Duodenal mucosa (tissue), 2 donors: ENCODE results near the gene CACNA2D3.

Experiments
- H3K27ac ChIP-seq: one replicate; pipeline ENCODE4 v1.7.0; 2013; ENCODE audit warnings: low read depth, low read length
- H3K27me3 ChIP-seq, 2 donors: one replicate each; pipeline ENCODE4 v1.7.0; 2013; ENCODE audit warnings: low read length in 2 of 2, control low read depth in 1 of 2; ENCODE audit not compliant: insufficient read depth in 2 of 2, control insufficient read depth in 1 of 2
- H3K36me3 ChIP-seq, 2 donors: one replicate each; pipeline ENCODE4 v1.7.0; 2013; ENCODE audit warnings: low read length in 2 of 2, control low read depth in 1 of 2; ENCODE audit not compliant: insufficient read depth in 2 of 2, control insufficient read depth in 1 of 2
- H3K4me1 ChIP-seq, 2 donors: one replicate each; pipeline ENCODE4 v1.7.0; 2013; ENCODE audit warnings: low read length in 2 of 2, control low read depth in 1 of 2; ENCODE audit not compliant: insufficient read depth in 2 of 2, control insufficient read depth in 1 of 2
- H3K4me3 ChIP-seq, 2 donors: one replicate each; pipeline ENCODE4 v1.7.0; 2013; ENCODE audit warnings: low read length in 2 of 2, low read depth in 1 of 2
- H3K9ac ChIP-seq, 2 donors: one replicate each; pipeline ENCODE4 v1.7.0; 2013; ENCODE audit warnings: low read length in 2 of 2, low read depth in 1 of 2
- H3K9me3 ChIP-seq, 2 donors: one replicate each; pipeline ENCODE4 v1.7.0; 2013; ENCODE audit warnings: low read length in 2 of 2, control low read depth in 1 of 2; ENCODE audit not compliant: control insufficient read depth in 1 of 2

Gene CACNA2D3

DNA sequence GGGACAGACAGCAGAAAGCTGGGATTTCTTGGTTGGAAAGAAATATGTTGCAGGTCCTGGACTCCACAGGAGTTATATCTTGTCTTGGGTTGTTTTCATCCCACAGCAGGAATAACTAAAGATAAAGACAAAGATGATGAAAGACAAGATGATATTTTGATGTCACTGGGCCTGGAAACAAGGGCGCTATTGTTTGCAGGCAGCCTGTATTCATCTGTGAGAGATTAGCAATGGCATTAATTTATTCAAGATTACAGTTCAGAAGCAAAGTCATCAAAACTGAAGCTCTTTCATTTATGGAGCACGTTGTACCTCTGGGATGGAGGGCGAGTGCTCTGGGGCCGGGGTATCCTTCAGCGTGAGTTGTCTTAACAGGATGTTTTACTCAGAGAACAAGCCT, 591.7 kb downstream of the CACNA2D3 start:
- H3K9ac ChIP-seq: no peak overlapping the region
- no peaks in the 10 kb centered on the region for H3K36me3 ChIP-seq
- peaks cover 7 to 17% of the 10 kb centered on the region in 2 donors for H3K4me1 ChIP-seq
- no peaks in the 10 kb centered on the region for H3K9me3 ChIP-seq
- no peak overlapping the region for H3K4me3 ChIP-seq
- H3K27me3 ChIP-seq: no peaks in the 10 kb centered on the region
- no peak overlapping the region for H3K27ac ChIP-seq

DNA sequence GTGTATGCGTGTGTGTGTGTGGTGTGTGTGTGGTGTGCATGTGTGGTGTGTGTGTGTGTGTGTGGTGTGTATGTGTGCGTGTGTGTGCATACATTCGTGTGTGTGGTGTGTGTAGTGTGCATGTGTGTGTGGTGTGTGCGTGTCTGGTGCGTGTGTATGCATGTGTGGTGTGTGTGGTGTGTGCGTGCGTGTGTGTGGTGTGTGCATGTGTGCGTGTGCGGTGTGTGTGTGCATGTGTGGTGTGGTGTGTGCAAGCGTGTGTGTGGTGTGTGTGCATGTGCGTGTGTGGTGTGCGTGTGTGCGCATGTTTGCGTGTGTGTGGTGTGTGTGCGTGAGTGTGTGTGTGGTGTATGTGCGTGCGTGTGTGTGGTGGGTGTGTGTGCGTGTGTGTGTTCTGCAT, 595.2 kb downstream of the CACNA2D3 start:
- Histone ChIP-seq H3K4me3 (no peak overlapping the region), H3K27me3 (no peaks in the 10 kb centered on the region), H3K4me1 (no peaks in the 10 kb centered on the region), H3K27ac (no peak overlapping the region), H3K9ac (no peak overlapping the region), H3K36me3 (no peaks in the 10 kb centered on the region), H3K9me3 (no peaks in the 10 kb centered on the region)

DNA sequence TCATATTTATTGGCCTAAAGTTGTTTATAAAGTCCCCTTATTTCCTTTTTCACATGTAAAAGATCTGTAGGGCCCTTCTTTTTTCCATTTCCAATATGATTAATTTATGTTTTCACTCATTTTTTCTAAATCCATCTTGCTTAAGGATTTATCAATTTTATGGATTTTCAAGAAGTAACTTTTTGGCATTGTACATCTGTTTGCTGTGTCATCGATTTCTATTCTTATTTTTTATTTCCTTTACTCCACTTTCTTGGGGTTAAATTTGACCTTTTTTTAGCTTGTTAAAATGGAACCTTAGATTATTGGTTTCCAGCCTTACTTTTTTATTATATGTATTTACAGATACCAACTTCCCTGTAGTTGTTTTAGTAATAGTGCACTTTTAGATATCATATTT, 597.6 kb downstream of the CACNA2D3 start:
- Histone ChIP-seq H3K27me3 (no peaks in the 10 kb centered on the region), H3K4me3 (no peak overlapping the region), H3K4me1 (no peaks in the 10 kb centered on the region), H3K27ac (no peak overlapping the region), H3K9me3 (no peaks in the 10 kb centered on the region), H3K36me3 (no peaks in the 10 kb centered on the region), H3K9ac (no peak overlapping the region)

DNA sequence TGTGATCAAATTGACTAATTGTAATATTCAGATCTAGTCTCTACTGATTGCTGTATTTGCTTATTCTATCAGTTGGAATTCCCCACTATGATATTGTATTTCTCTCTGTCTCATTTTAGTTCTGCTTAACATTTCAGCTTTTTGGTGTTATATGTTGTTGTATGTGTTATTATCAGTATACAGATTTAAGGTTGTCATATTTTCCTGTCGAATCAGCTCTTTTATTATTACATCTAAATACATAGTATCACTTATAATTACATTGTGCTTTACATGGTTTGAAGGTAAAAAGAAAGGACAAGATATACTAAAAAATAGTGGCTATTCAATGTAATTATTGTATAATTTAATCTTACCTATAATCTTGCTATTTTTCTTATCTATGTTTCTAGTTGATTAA, 598.3 kb downstream of the CACNA2D3 start:
- Histone ChIP-seq H3K4me3 (no peak overlapping the region), H3K4me1 (no peaks in the 10 kb centered on the region), H3K36me3 (no peaks in the 10 kb centered on the region), H3K9me3 (no peaks in the 10 kb centered on the region), H3K9ac (no peak overlapping the region), H3K27me3 (no peaks in the 10 kb centered on the region), H3K27ac (no peak overlapping the region)

DNA sequence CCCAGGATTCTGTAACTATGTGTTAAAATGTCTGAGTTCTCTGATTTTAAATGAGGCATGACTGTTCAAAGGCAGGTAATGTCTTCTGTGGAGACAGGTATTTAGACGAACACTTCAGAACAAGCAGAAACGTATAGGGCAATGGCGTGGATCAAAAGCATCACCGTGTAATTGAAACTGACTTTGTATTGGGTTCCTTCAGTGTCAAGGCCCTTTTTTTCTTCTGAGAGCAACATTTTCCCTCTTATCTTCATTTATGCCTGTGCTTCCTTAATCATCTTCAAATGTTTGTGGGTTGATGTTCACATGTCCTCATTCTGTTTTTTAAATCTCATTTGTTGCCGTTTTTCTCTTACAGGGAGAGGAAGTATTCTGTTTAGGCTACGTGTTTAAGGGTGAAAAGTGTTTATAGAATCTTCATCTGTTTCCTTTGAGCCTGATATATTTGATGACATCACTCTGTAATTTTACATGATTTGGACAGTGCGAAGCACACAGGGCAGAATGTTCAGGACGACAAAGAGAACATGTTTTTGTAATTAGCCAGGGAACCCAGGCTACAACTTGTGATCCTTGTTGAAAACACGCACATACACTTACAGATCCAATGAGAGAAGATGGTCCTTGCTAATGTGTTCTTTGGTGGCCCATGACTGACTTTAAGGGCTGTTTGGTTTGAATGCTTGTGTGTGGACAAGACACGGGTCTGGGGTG, 609.5 kb downstream of the CACNA2D3 start:
- H3K4me1 ChIP-seq: peaks cover 6 to 7% of the 10 kb centered on the region in 2 donors
- H3K4me3 ChIP-seq: no peak overlapping the region
- no peaks in the 10 kb centered on the region for H3K27me3 ChIP-seq
- H3K9me3 ChIP-seq: peaks cover 0 to 7% of the 10 kb centered on the region in 2 donors
- H3K27ac ChIP-seq: no peak overlapping the region
- no peak overlapping the region for H3K9ac ChIP-seq
- H3K36me3 ChIP-seq: no peaks in the 10 kb centered on the region

DNA sequence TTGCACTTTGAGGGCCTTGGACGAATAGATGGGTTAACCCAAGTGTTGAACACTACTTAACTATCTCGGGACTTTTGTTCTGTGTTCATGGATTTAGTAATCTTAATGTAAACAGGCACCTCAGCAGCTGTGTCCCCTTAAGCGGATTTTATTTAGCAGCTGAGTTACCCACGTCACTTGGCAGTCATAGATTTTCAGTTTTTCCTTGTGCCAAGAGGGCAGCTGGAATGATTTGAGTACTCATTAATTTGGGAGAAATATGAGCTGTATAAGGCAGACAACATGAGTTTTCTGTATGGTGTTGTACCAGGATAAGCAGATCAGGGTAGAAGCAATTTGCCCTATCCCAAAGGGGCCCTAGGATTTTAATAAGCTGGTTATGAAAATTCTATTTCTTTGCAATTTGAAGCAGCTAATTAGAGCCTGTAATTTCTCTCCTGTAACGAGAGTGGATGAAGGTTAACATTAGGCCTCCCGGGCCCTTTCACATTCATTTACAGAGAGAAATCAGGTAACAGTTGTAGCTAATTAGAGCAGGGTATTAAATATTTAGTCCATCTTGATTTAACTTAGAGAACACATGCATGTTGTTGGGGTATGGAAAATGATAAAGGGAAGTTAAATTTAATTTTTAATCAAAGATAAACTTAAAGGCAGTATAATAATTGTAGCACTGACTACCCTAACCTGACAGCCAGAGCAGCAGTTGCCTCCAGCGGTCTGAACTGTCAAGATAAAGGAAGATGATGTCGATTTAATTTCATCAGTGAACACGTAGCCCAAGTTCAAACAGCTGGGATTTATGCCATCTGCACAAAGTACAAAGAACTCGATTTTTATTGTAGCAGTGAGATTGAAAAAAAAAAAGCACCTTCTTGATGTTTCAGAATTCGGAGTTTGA, 611.0 kb downstream of the CACNA2D3 start:
- H3K36me3 ChIP-seq: no peaks in the 10 kb centered on the region
- peaks cover 6 to 7% of the 10 kb centered on the region in 2 donors for H3K4me1 ChIP-seq
- peaks cover 0 to 2% of the 10 kb centered on the region in 2 donors for H3K9me3 ChIP-seq
- no peak overlapping the region for H3K9ac ChIP-seq
- no peak overlapping the region for H3K4me3 ChIP-seq
- H3K27ac ChIP-seq: no peak overlapping the region
- no peaks in the 10 kb centered on the region for H3K27me3 ChIP-seq

DNA sequence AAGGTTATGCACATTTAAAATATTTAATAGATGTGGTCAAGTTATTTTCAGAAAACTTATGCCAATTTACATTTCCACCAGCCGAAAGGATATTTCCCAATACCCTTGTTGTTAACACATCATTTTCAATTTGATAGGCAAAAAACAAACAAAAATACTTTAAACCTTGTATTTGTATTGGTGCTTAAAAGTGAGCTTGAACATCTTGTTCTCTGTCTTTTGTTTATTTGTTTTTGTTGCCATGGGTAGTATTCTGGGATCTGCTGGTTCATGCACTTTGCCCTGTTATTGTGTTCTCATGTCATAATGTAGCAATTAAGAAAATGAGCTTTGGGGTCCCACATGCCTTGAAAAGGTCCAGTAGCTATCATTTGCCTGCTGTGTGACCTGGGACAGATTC, 614.1 kb downstream of the CACNA2D3 start:
- H3K4me3 ChIP-seq: no peak overlapping the region
- H3K27me3 ChIP-seq: no peaks in the 10 kb centered on the region
- no peaks in the 10 kb centered on the region for H3K36me3 ChIP-seq
- no peaks in the 10 kb centered on the region for H3K9me3 ChIP-seq
- H3K27ac ChIP-seq: no peak overlapping the region
- peaks cover 6 to 7% of the 10 kb centered on the region in 2 donors for H3K4me1 ChIP-seq
- no peak overlapping the region for H3K9ac ChIP-seq

DNA sequence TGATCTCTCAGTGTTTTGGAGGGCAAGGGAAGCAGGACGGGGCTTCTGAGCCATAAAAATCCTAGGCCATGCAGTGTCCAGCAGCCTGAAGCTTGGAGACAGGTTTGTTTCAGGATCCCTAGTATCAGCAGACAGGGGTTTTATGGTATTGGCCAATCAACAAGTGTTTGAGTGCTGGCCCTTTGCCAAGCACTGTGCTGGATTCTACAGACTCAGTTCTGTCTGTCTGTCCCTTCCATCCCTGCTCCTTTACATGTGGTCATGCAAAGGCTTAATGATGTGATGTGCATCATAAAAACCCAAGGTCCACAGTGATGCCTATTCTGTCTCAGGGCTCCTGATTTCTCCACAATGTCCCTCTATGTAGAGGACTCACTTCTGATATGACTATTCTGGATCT, 621.4 kb downstream of the CACNA2D3 start:
- Histone ChIP-seq H3K27ac (no peak overlapping the region), H3K36me3 (no peaks in the 10 kb centered on the region), H3K27me3 (no peaks in the 10 kb centered on the region), H3K4me3 (no peak overlapping the region), H3K9ac (no peak overlapping the region), H3K9me3 (no peaks in the 10 kb centered on the region), H3K4me1 (no peaks in the 10 kb centered on the region)

DNA sequence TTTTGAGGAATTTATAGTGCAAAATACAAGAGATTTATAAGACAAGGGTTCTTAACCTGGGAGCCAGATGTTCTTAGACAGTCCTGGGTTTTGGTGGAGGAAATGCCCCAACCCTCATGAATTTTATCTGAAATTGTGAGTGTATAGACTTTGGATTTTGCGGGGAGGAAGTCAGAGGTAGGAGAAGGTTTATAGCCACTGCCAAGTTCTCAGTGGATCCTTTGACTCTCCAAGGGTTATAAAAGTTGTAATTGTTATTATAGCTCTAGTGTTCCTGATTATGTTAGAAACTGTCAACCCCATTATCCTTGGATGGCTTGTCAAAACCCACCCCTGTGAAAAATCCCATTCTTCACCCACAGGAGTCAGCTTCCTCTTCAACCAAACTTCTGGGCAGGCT, 621.9 kb downstream of the CACNA2D3 start:
- no peak overlapping the region for H3K4me3 ChIP-seq
- no peak overlapping the region for H3K9ac ChIP-seq
- H3K4me1 ChIP-seq: no peaks in the 10 kb centered on the region
- H3K27me3 ChIP-seq: no peaks in the 10 kb centered on the region
- no peak overlapping the region for H3K27ac ChIP-seq
- H3K9me3 ChIP-seq: no peaks in the 10 kb centered on the region
- no peaks in the 10 kb centered on the region for H3K36me3 ChIP-seq

DNA sequence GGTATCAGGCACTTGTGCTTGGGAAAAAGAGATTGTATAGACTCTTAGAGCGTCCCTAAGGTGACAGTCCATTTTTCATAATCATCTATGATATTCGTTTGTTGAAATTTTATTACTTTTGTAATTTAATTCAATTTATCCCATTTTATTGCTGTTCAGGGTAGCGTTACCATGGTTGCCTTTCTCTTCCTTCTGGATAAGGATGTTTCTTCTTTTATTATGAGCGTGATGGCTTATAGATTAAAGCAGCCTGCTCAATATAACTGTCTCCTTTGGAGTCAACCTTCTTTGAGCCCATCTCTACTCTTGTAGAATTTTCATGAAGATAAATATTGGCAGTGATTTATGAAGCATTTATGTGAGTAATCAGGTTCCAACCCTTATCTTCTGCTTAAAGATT, 623.5 kb downstream of the CACNA2D3 start:
- Histone ChIP-seq H3K36me3 (no peaks in the 10 kb centered on the region), H3K27me3 (no peaks in the 10 kb centered on the region), H3K4me3 (no peak overlapping the region), H3K4me1 (no peaks in the 10 kb centered on the region), H3K27ac (no peak overlapping the region), H3K9ac (no peak overlapping the region), H3K9me3 (no peaks in the 10 kb centered on the region)
